HEK293T (cell line): ENCODE results near the gene ZGPAT.

Experiments
- ARNT ChIP-seq: fragments of 450-650 bp; IDR thresholded peaks from 2 replicates; pipeline ENCODE4 v1.6.1; 2017; ENCODE audit warnings: mild to moderate bottlenecking
- BHLHE40 ChIP-seq: fragments of 450-650 bp; IDR thresholded peaks from 2 replicates; pipeline ENCODE4 v1.6.1; 2016; ENCODE audit warnings: mild to moderate bottlenecking, moderate library complexity, borderline replicate concordance
- CTBP1 ChIP-seq: fragments of 450-650 bp; IDR thresholded peaks from 2 replicates; pipeline ENCODE4 v1.6.1; 2016; ENCODE audit warnings: borderline replicate concordance
- ELF4 ChIP-seq: fragments of 450-650 bp; IDR thresholded peaks from 2 replicates; pipeline ENCODE4 v1.6.1; 2017; ENCODE audit warnings: antibody characterized with exemption
- FOXA1 ChIP-seq: fragments of 450-650 bp; IDR thresholded peaks from 2 replicates; pipeline ENCODE4 v1.6.1; 2016; ENCODE audit warnings: mild to moderate bottlenecking
- FOXK2 ChIP-seq: fragments of 450-650 bp; IDR thresholded peaks from 2 replicates; pipeline ENCODE4 v1.6.1; 2016; ENCODE audit warnings: mild to moderate bottlenecking
- FOXM1 ChIP-seq: fragments of 450-650 bp; IDR thresholded peaks from 2 replicates; pipeline ENCODE4 v1.6.1; 2017; ENCODE audit warnings: mild to moderate bottlenecking, borderline replicate concordance
- NFRKB ChIP-seq: fragments of 450-650 bp; IDR thresholded peaks from 2 replicates; pipeline ENCODE4 v1.6.1; 2016; ENCODE audit warnings: mild to moderate bottlenecking, moderate library complexity
- SP1 ChIP-seq: fragments of 450-650 bp; IDR thresholded peaks from 2 replicates; pipeline ENCODE4 v1.6.1; 2017
- SUZ12 ChIP-seq: fragments of 450-650 bp; IDR thresholded peaks from 2 replicates; pipeline ENCODE4 v1.6.1; 2016; ENCODE audit warnings: mild to moderate bottlenecking
- TARDBP ChIP-seq: fragments of 450-650 bp; IDR thresholded peaks from 2 replicates; pipeline ENCODE4 v1.6.1; 2016
- ZNF384 ChIP-seq: fragments of 450-650 bp; IDR thresholded peaks from 2 replicates; pipeline ENCODE4 v1.6.1; 2016
- TF ChIP-seq, protein P1 (sequence below): fragments of 450-650 bp; IDR thresholded peaks from 2 replicates; pipeline ENCODE4 v1.6.1; 2016

DNA sequence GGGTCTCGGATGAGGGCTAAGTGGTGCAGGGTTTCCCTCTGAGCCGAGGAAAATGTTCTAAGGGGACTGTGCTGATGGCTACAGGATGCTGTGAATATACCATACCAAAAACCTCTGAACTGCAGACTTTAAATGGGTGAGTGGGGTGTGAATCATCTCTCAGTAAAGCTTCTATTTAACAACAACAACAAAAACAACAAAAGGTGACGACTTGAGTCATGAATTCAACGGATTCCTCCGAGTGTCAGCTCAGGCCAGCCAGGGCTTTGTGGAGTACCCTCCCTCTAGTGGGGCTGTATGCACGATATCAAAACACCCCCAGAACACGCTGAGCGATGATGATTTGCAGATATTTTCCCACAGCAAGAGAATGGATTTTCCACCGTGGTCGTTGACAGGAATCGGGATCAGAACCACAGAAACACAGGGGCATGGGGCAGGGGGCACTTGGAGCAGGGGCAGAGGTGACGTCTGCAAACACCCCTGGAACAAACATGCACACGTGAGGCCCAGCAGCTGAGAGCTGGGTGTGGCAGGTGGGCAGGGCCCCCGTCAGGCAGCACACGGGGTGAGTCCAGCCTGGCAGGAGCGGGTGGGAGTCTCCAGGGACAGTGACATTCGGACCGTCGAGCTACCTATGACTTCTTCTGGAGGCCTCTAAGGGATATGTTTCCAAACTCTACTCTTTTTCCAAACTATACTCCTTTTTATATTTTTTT is 70.4 kb downstream of the ZGPAT start:
- TF ChIP-seq SUZ12: no peak
- TF ChIP-seq SP1: no peak
- no peak for TF ChIP-seq FOXM1
- TF ChIP-seq ZNF384: no peak
- TF ChIP-seq, protein P1, sequence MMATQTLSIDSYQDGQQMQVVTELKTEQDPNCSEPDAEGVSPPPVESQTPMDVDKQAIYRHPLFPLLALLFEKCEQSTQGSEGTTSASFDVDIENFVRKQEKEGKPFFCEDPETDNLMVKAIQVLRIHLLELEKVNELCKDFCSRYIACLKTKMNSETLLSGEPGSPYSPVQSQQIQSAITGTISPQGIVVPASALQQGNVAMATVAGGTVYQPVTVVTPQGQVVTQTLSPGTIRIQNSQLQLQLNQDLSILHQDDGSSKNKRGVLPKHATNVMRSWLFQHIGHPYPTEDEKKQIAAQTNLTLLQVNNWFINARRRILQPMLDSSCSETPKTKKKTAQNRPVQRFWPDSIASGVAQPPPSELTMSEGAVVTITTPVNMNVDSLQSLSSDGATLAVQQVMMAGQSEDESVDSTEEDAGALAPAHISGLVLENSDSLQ: no peak
- no peak for TF ChIP-seq TARDBP
- TF ChIP-seq FOXA1: no peak
- no peak for TF ChIP-seq BHLHE40
- no peak for TF ChIP-seq FOXK2
- no peak for TF ChIP-seq CTBP1
- no peak for TF ChIP-seq ELF4
- no peak for TF ChIP-seq NFRKB
- no peak for TF ChIP-seq ARNT
